OCI-LY3 (cell line): ENCODE data around the gene JMJD8.

Experiments
- CTCF ChIP-seq: fragments of 200-600, 300-600 bp; sonication (generic); IDR thresholded peaks from 2 replicates; pipeline ENCODE4 v1.5.1; 2014; ENCODE audit warnings: antibody characterized with exemption, low read length, low read depth
- EZH2phosphoT487 ChIP-seq: fragments of 200-600 bp; shearing (Covaris generic); IDR thresholded peaks from 2 replicates; pipeline ENCODE4 v1.6.1; 2018; ENCODE audit warnings: antibody characterized with exemption, mixed run types, low read depth

- TF ChIP-seq CTCF (no peak), EZH2phosphoT487 (no peak)
These were observed 33.5 kb upstream of the JMJD8 start for GRCh38 chr16:717450-718245.
